Endothelial cell of umbilical vein (primary cell): Measurements from ENCODE around the gene AKT1. TPM values are rescaled to one million over a fixed set of nuclear protein-coding genes. Genes with fewer than 3 reads are reported as not detected.

Experiments used
- BruUV-seq: library from RNA; stranded (reverse); fragments of 400-500 nt; replicated peaks from 2 replicates; lab custom pipeline; 2021; lab: Mats Ljungman, UMichigan
- CTCF ChIA-PET: fragments of 300-600, 350-600 bp; sonication (Branson Sonifier 250); formaldehyde crosslinking; loops from one replicate; lab custom pipeline; 2021; ENCODE audit warnings: antibody characterized with exemption, inconsistent platforms; lab: Charles Lee
- POLR2A ChIA-PET: fragments of 300-600, 350-600 bp; sonication (Branson Sonifier 250); formaldehyde crosslinking; loops from one replicate; lab custom pipeline; 2021; ENCODE audit warnings: antibody characterized with exemption, inconsistent platforms; lab: Charles Lee
- DNase-seq: peaks from one replicate; pipeline ENCODE4 v3.0.0-alpha.2; 2011; ENCODE audit warnings: low read depth, low spot score
- FAIRE-seq: peaks from 2 replicates; lab custom pipeline; 2011; peaks lifted over from hg19 to GRCh38; lab: Jason Lieb, UNC
- H2AFZ ChIP-seq: 2 replicates; pipeline ENCODE4 v1.6.0; 2012; ENCODE audit warnings: low read depth, low read length, control low read depth, inconsistent platforms
- H3K27ac ChIP-seq: 2 replicates; pipeline ENCODE4 v1.5.1; 2011; ENCODE audit warnings: low read depth, mild to moderate bottlenecking, control low read depth, low read length, moderate library complexity; ENCODE audit not compliant: insufficient read depth
- H3K27me3 ChIP-seq, 2 experiments: 2 replicates each; pipeline versions ENCODE4 v1.6.0 to v1.6.1; 2011; ENCODE audit warnings: low read length in 2 of 2, mixed read lengths in 1 of 2; ENCODE audit not compliant: control insufficient read depth in 2 of 2, insufficient read depth in 2 of 2
- H3K36me3 ChIP-seq, 2 experiments: 2 replicates in 1 of 2; 3 replicates in 1 of 2; pipeline ENCODE4 v1.5.1; 2011; ENCODE audit warnings: low read length in 2 of 2, mild to moderate bottlenecking in 1 of 2, moderate library complexity in 1 of 2; ENCODE audit not compliant: control insufficient read depth in 2 of 2, insufficient read depth in 2 of 2; ENCODE audit errors: extremely low read depth in 1 of 2
- H3K4me1 ChIP-seq: 3 replicates; pipeline ENCODE4 v1.5.1; 2011; ENCODE audit warnings: mild to moderate bottlenecking, low read length; ENCODE audit not compliant: control insufficient read depth, insufficient read depth; ENCODE audit errors: extremely low read depth
- H3K4me2 ChIP-seq: 2 replicates; pipeline ENCODE4 v1.6.1; 2011; ENCODE audit warnings: low read length, control low read depth, mixed read lengths; ENCODE audit not compliant: insufficient read depth
- H3K4me3 ChIP-seq, 3 experiments: fragments of 200-600 bp in 1 of 3; sonication (generic), shearing (Covaris generic) in 1 of 3; replicated peaks in 1 of 3; 2 replicates each; pipeline ENCODE4 v1.5.1; 2011 to 2016; ENCODE audit warnings: control low read depth in 3 of 3, low read length in 3 of 3, mild to moderate bottlenecking in 2 of 3, inconsistent platforms in 1 of 3, low read depth in 1 of 3, moderate library complexity in 1 of 3; ENCODE audit not compliant: insufficient read depth in 1 of 3
- H3K79me2 ChIP-seq: 2 replicates; pipeline ENCODE4 v1.6.0; 2012; ENCODE audit warnings: low read length, inconsistent platforms; ENCODE audit not compliant: control insufficient read depth, insufficient read depth
- H3K9ac ChIP-seq: replicated peaks from 2 replicates; pipeline ENCODE3; 2011; ENCODE audit warnings: low read length, control low read depth; ENCODE audit not compliant: insufficient read depth; ENCODE audit errors: extremely low read depth
- H3K9me1 ChIP-seq: replicated peaks from 3 replicates; pipeline ENCODE4 v1.6.0; 2011; ENCODE audit warnings: mild to moderate bottlenecking, low read length; ENCODE audit not compliant: control insufficient read depth, insufficient read depth; ENCODE audit errors: extremely low read depth
- H3K9me3 ChIP-seq: replicated peaks from 2 replicates; pipeline ENCODE4 v1.5.1; 2012; ENCODE audit warnings: low read length, inconsistent platforms; ENCODE audit not compliant: control insufficient read depth, insufficient read depth
- H4K20me1 ChIP-seq: replicated peaks from 2 replicates; pipeline ENCODE3; 2011; ENCODE audit warnings: mild to moderate bottlenecking, low read length; ENCODE audit not compliant: control insufficient read depth, insufficient read depth; ENCODE audit errors: extremely low read depth
- CTCF ChIP-seq, 2 donors: IDR thresholded peaks; 1 replicate in 1 of 2; 2 replicates in 1 of 2; pipeline ENCODE4 v1.5.1; 2011; ENCODE audit warnings: low read length in 2 of 2, mild to moderate bottlenecking in 2 of 2, moderate library complexity in 2 of 2, control low read depth in 1 of 2, inconsistent platforms in 1 of 2, low read depth in 1 of 2; ENCODE audit not compliant: insufficient read depth in 1 of 2; ENCODE audit errors: extremely low read depth in 1 of 2
- EZH2 ChIP-seq: IDR thresholded peaks from 2 replicates; pipeline ENCODE4 v1.6.1; 2012; ENCODE audit warnings: borderline replicate concordance, low read depth, mild to moderate bottlenecking, moderate library complexity, low read length, inconsistent platforms; ENCODE audit not compliant: severe bottlenecking
- FOS ChIP-seq: IDR thresholded peaks from 2 replicates; pipeline ENCODE4 v1.6.1; 2011; ENCODE audit warnings: mild to moderate bottlenecking, low read length, moderate library complexity, borderline replicate concordance; ENCODE audit not compliant: insufficient read depth
- GATA2 ChIP-seq: IDR thresholded peaks from 2 replicates; pipeline ENCODE4 v1.7.0; 2011; ENCODE audit warnings: low read depth, mild to moderate bottlenecking, moderate library complexity, mixed read lengths, low read length; ENCODE audit not compliant: insufficient read length, insufficient read depth
- JUN ChIP-seq: IDR thresholded peaks from 2 replicates; pipeline ENCODE4 v1.6.1; 2011; ENCODE audit warnings: borderline replicate concordance, low read depth; ENCODE audit not compliant: insufficient read length, insufficient read depth
- MAX ChIP-seq: IDR thresholded peaks from 2 replicates; pipeline ENCODE4 v1.6.1; 2011; ENCODE audit not compliant: insufficient read depth, insufficient read length
- MYC ChIP-seq: IDR thresholded peaks from one replicate; pipeline ENCODE4 v1.6.1; 2011; ENCODE audit warnings: mild to moderate bottlenecking, low read depth, low read length
- POLR2A ChIP-seq: IDR thresholded peaks from 2 replicates; pipeline ENCODE4 v1.6.1; 2012; ENCODE audit warnings: low read depth, mild to moderate bottlenecking, control low read depth, low read length
- POLR2AphosphoS5 ChIP-seq: IDR thresholded peaks from 2 replicates; pipeline ENCODE4 v1.6.1; 2012; ENCODE audit warnings: low read depth, mild to moderate bottlenecking, control low read depth, low read length, moderate library complexity; ENCODE audit not compliant: insufficient read depth
- dilution Hi-C: fragments of 300-500 bp; cut with MboI; formaldehyde crosslinking; loops from one replicate; pipeline ENCODE4 v1.15.0; 2019; ENCODE audit warnings: low sequenced_read_pairs; ENCODE audit not compliant: extremely low pct_ligation_motif_present
- intact Hi-C: fragments of 100-400 bp; cut with micrococcal nuclease; formaldehyde crosslinking; loops from one replicate; pipeline ENCODE4 v1.10.0; 2022
- polyA plus RNA-seq, 4 experiments: library from polyadenylated mRNA; depleted of rRNA in 3 of 4; stranded (reverse) in 3 of 4; unstranded in 1 of 4; fragments of >200 nt; gene quantifications; 2 replicates each; pipeline versions ENCODE4 v1.2.1 to v1.2.3, GENCODE V29; 2011 to 2012; ENCODE audit warnings: missing spikeins in 1 of 4
- total RNA-seq: library from RNA; stranded (reverse); gene quantifications from 2 replicates; pipeline ENCODE4 v1.2.3, GENCODE V29; 2021

Gene AKT1
- total and polyA plus RNA-seq, 2 donors (not counting 3 experiments of a cell fraction or from before 2014, with no cell fraction given): 177 to 191 TPM

GRCh38 chr14:104768437-104769323, 26.9 kb downstream of the AKT1 start:
- no peaks in the 10 kb centered on the region for H4K20me1 ChIP-seq
- peak; percentile 75 for DNase-seq
- no peaks in the 10 kb centered on the region for H3K9me1 ChIP-seq
- ChIA-PET CTCF (interaction anchor here (0.6 to 3.8 kb wide), 35 partner anchors 9 to 318 kb away, joined by 3 to 117 read pairs (median 4); partner anchors contain the start of genes SIVA1 and ZBTB42), POLR2A (interaction anchor here (1.4 kb wide), 1 partner anchor 16 kb away, joined by 3 read pairs; the partner anchor contains the start of gene SIVA1)
- H3K4me1 ChIP-seq: peaks cover 8% of the 10 kb centered on the region
- H3K27me3 ChIP-seq: no peaks in the 10 kb centered on the region
- H3K27ac ChIP-seq: no peak overlapping the region
- peak; percentile 86 for FAIRE-seq
- no peak overlapping the region for H3K4me3 ChIP-seq
- no peak overlapping the region for H3K9ac ChIP-seq
- dilution Hi-C loops (no loop called here), intact Hi-C loops (loop anchor here (1.0 to 10.0 kb wide), 5 partner anchors 26 to 206 kb away; partner anchors contain the start of genes AHNAK2, AKT1 and CEP170B)
- no peaks in the 10 kb centered on the region for H3K9me3 ChIP-seq
- BruUV-seq: no TSS peak
- peaks cover 3 to 26% of the 10 kb centered on the region in 2 experiments for H3K36me3 ChIP-seq
- no peak overlapping the region for H3K4me2 ChIP-seq
- H2AFZ ChIP-seq: no peak overlapping the region
- TF ChIP-seq EZH2: no peak
- peak; percentile 73 to 96 for TF ChIP-seq CTCF (IDR thresholded peaks at IDR 0.05; ENCODE audit: extremely low read depth in 1 of 2, insufficient read depth in 1 of 2, low read depth in 1 of 2, low read length in 2 of 2)
- H3K79me2 ChIP-seq: no peaks in the 10 kb centered on the region

DNA sequence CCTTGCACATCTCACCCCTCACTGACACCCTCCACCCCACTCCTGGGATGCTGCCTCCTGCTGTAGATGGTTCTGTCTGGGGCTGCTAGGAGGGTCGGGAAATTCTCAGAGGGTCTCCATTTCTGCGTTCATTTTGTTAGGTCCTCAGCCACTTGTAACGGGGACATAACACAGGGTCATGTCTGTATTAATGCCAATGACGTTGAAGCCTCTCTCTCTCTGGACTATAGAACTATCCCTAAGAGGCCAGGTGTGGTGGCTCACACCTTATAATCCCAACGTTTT, 28.0 kb downstream of the AKT1 start:
- intact Hi-C loops (loop anchor here (10.0 kb wide), 1 partner anchor 207 kb away; the partner anchor contains the start of gene AHNAK2), dilution Hi-C loops (no loop called here)
- TF ChIP-seq CTCF (IDR thresholded peaks at IDR 0.05; ENCODE audit: extremely low read depth in 1 of 2, insufficient read depth in 1 of 2, low read depth in 1 of 2, low read length in 2 of 2) (no peak), MYC (no peak), POLR2A (no peak), EZH2 (no peak), GATA2 (no peak), JUN (no peak), POLR2AphosphoS5 (no peak), MAX (no peak), FOS (no peak)
- H3K4me1 ChIP-seq: no peaks in the 10 kb centered on the region
- H3K27ac ChIP-seq: no peak overlapping the region
- no peaks in the 10 kb centered on the region for H3K79me2 ChIP-seq
- H3K9me3 ChIP-seq: no peaks in the 10 kb centered on the region
- no peak overlapping the region for H2AFZ ChIP-seq
- H3K36me3 ChIP-seq: peaks cover 0 to 20% of the 10 kb centered on the region in 2 experiments
- no peaks in the 10 kb centered on the region for H3K27me3 ChIP-seq
- POLR2A ChIA-PET: no interaction called here
- H3K4me2 ChIP-seq: no peak overlapping the region
- no TSS peak for BruUV-seq
- no peaks in the 10 kb centered on the region for H3K9me1 ChIP-seq
- H3K9ac ChIP-seq: no peak overlapping the region
- CTCF ChIA-PET: interaction anchor here (1.0 to 1.8 kb wide), 2 partner anchors 53 to 58 kb away, joined by 7 to 8 read pairs; no protein-coding TSS in a partner anchor
- DNase-seq: no peak
- no peak overlapping the region for H3K4me3 ChIP-seq
- no peak for FAIRE-seq
- H4K20me1 ChIP-seq: no peaks in the 10 kb centered on the region
